Caco-2 (cell line): ENCODE results near the gene ZNF641. TPM values are rescaled to one million over a fixed set of nuclear protein-coding genes. Genes with fewer than 3 reads are reported as not detected.

Experiments used
- BruUV-seq: library from RNA; stranded (reverse); fragments of 400-500 nt; replicated peaks from 2 replicates; lab custom pipeline; 2021; lab: Mats Ljungman, UMichigan
- CTCF ChIA-PET: fragments of 300-600 bp; sonication (Branson Sonifier 250); formaldehyde crosslinking; loops from one replicate; lab custom pipeline; 2022; ENCODE audit warnings: antibody characterized with exemption; lab: Charles Lee
- POLR2A ChIA-PET: fragments of 300-600 bp; sonication (Branson Sonifier 250); formaldehyde crosslinking; loops from one replicate; lab custom pipeline; 2022; ENCODE audit warnings: antibody characterized with exemption; lab: Charles Lee
- DNase-seq, 2 experiments: peaks; one replicate each; pipeline versions ENCODE4 v3.0.0 to v3.0.0-alpha.2; 2020 to 2022
- H3K27me3 ChIP-seq: replicated peaks from 2 replicates; pipeline ENCODE4 v1.6.0; 2011; ENCODE audit warnings: low read length; ENCODE audit not compliant: control insufficient read depth, insufficient read depth
- H3K36me3 ChIP-seq: 2 replicates; pipeline ENCODE4 v1.5.1; 2011; ENCODE audit warnings: low read length; ENCODE audit not compliant: control insufficient read depth, insufficient read depth
- H3K4me1 ChIP-seq: fragments of 250-450 bp; sonication (Bioruptor Pico); 2 replicates; pipeline ENCODE4 v1.5.1; 2020; ENCODE audit warnings: mild to moderate bottlenecking
- H3K4me3 ChIP-seq: 2 replicates; pipeline ENCODE4 v1.5.1; 2011; ENCODE audit warnings: low read depth, mild to moderate bottlenecking, control low read depth, low read length
- H3K9me3 ChIP-seq: fragments of 250-450 bp; sonication (Bioruptor Pico); 2 replicates; pipeline ENCODE4 v1.5.1; 2020; ENCODE audit warnings: mild to moderate bottlenecking, moderate library complexity
- H3K27ac Mint-ChIP-seq: one replicate; pipeline ENCODE4 v1.8.0; 2022; ENCODE audit warnings: mixed read lengths; ENCODE audit not compliant: unreplicated experiment
- H3K27me3 Mint-ChIP-seq: one replicate; pipeline ENCODE4 v1.8.0; 2022; ENCODE audit warnings: mixed read lengths; ENCODE audit not compliant: insufficient read depth, unreplicated experiment
- H3K36me3 Mint-ChIP-seq: one replicate; pipeline ENCODE4 v1.8.0; 2022; ENCODE audit warnings: mild to moderate bottlenecking, mixed read lengths; ENCODE audit not compliant: insufficient read depth, unreplicated experiment
- H3K4me1 Mint-ChIP-seq: one replicate; pipeline ENCODE4 v1.8.0; 2022; ENCODE audit warnings: low read depth, mixed read lengths; ENCODE audit not compliant: unreplicated experiment
- H3K4me3 Mint-ChIP-seq: one replicate; pipeline ENCODE4 v1.8.0; 2022; ENCODE audit warnings: mild to moderate bottlenecking, moderate library complexity, mixed read lengths; ENCODE audit not compliant: unreplicated experiment
- H3K9me3 Mint-ChIP-seq: one replicate; pipeline ENCODE4 v1.8.0; 2022; ENCODE audit warnings: mixed read lengths; ENCODE audit not compliant: unreplicated experiment
- intact Hi-C: fragments of 100-400 bp; cut with micrococcal nuclease; formaldehyde crosslinking; loops from one replicate; pipeline ENCODE4 v1.10.0; 2022; ENCODE audit not compliant: unreplicated experiment
- total RNA-seq: library from RNA; stranded (reverse); gene quantifications from 2 replicates; pipeline ENCODE4 v1.2.3, GENCODE V29; 2022
- TF ChIP-seq, protein P1 (sequence below), 2 experiments: fragments of 200-600 bp in 1 of 2; IDR thresholded peaks; 1 replicate in 1 of 2; 2 replicates in 1 of 2; pipeline versions ENCODE4 v1.5.1 to v1.8.0; 2011 to 2022; ENCODE audit warnings: antibody characterized with exemption in 1 of 2, control low read depth in 1 of 2, inconsistent platforms in 1 of 2, low read depth in 1 of 2, low read length in 1 of 2, mild to moderate bottlenecking in 1 of 2, moderate library complexity in 1 of 2; ENCODE audit not compliant: insufficient read depth in 1 of 2, severe bottlenecking in 1 of 2, unreplicated experiment in 1 of 2

The ZNF641 gene
- total RNA-seq, 1 experiment from 2014 or later = 13.2 TPM

DNA sequence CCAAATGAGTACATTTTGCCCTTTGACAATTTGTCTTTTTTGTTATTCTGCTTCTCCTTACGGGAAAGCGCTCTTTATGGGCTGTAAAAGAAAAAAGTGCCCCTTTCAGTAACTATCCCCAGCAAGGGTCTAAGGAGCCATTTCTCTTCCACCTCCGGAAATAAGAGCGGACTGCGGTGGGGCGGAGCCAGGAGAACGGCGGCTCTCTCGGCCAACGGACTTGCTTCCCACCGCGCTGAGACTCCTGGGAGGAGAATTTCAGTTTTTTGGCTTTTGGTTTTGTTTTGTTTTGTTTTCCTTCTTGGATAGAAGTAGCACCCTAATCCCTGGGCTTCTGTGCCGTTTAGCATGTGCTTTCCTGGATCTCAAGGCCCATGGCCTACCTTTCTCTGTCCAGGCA is 43.5 kb downstream of the ZNF641 start:
- Histone ChIP-seq H3K27me3 (no peaks in the 10 kb centered on the region), H3K36me3 (no peaks in the 10 kb centered on the region), H3K9me3 (peaks cover 2% of the 10 kb centered on the region; the same call in 1 of the 2 replicates), H3K4me1 (no peaks in the 10 kb centered on the region), H3K4me3 (no peak overlapping the region)
- TF ChIP-seq, protein P1, sequence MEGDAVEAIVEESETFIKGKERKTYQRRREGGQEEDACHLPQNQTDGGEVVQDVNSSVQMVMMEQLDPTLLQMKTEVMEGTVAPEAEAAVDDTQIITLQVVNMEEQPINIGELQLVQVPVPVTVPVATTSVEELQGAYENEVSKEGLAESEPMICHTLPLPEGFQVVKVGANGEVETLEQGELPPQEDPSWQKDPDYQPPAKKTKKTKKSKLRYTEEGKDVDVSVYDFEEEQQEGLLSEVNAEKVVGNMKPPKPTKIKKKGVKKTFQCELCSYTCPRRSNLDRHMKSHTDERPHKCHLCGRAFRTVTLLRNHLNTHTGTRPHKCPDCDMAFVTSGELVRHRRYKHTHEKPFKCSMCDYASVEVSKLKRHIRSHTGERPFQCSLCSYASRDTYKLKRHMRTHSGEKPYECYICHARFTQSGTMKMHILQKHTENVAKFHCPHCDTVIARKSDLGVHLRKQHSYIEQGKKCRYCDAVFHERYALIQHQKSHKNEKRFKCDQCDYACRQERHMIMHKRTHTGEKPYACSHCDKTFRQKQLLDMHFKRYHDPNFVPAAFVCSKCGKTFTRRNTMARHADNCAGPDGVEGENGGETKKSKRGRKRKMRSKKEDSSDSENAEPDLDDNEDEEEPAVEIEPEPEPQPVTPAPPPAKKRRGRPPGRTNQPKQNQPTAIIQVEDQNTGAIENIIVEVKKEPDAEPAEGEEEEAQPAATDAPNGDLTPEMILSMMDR (IDR thresholded peaks at IDR 0.05; ENCODE audit: insufficient read depth in 1 of 2, low read depth in 1 of 2, low read length in 1 of 2, severe bottlenecking in 1 of 2, unreplicated experiment in 1 of 2) = no peak
- BruUV-seq = no TSS peak
- no peak overlapping the region for H3K27ac Mint-ChIP-seq
- CTCF ChIA-PET = no interaction called here
- H3K9me3 Mint-ChIP-seq = no peaks in the 10 kb centered on the region
- H3K4me1 Mint-ChIP-seq = no peaks in the 10 kb centered on the region
- intact Hi-C loops = no loop called here
- POLR2A ChIA-PET = no interaction called here
- H3K36me3 Mint-ChIP-seq = no peaks in the 10 kb centered on the region
- H3K4me3 Mint-ChIP-seq = no peak overlapping the region
- no peak for DNase-seq
- H3K27me3 Mint-ChIP-seq = no peaks in the 10 kb centered on the region

DNA sequence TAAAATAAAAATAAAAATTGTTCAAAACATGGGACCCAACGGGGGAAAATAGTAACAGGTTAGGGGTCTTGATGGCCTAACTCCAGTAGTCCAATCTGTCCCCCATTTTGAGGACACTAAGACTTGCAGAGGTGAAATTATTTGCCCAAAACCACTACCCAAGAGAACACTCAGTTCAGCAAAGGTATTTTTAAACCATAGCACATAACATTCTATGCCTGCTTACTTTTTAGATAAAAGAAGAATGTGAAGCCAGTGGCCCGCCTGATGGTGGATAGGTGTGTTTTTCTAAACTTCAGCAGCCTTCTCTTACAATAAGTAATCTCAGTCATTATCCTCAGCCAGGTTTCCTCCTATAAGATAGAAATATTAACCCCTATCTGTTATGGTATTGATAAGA is 45.5 kb downstream of the ZNF641 start:
- H3K27ac Mint-ChIP-seq = no peak overlapping the region
- Histone ChIP-seq H3K27me3 (no peaks in the 10 kb centered on the region), H3K36me3 (no peaks in the 10 kb centered on the region), H3K4me3 (no peak overlapping the region), H3K9me3 (peaks cover 2% of the 10 kb centered on the region; the same call in 1 of the 2 replicates), H3K4me1 (no peaks in the 10 kb centered on the region)
- TF ChIP-seq, protein P1 (IDR thresholded peaks at IDR 0.05; ENCODE audit: insufficient read depth in 1 of 2, low read depth in 1 of 2, low read length in 1 of 2, severe bottlenecking in 1 of 2, unreplicated experiment in 1 of 2) = no peak
- intact Hi-C loops = no loop called here
- H3K27me3 Mint-ChIP-seq = no peaks in the 10 kb centered on the region
- BruUV-seq = no TSS peak
- H3K4me1 Mint-ChIP-seq = no peaks in the 10 kb centered on the region
- H3K36me3 Mint-ChIP-seq = no peaks in the 10 kb centered on the region
- DNase-seq = no peak
- CTCF ChIA-PET = no interaction called here
- H3K9me3 Mint-ChIP-seq = no peaks in the 10 kb centered on the region
- POLR2A ChIA-PET = no interaction called here
- H3K4me3 Mint-ChIP-seq = no peak overlapping the region

DNA sequence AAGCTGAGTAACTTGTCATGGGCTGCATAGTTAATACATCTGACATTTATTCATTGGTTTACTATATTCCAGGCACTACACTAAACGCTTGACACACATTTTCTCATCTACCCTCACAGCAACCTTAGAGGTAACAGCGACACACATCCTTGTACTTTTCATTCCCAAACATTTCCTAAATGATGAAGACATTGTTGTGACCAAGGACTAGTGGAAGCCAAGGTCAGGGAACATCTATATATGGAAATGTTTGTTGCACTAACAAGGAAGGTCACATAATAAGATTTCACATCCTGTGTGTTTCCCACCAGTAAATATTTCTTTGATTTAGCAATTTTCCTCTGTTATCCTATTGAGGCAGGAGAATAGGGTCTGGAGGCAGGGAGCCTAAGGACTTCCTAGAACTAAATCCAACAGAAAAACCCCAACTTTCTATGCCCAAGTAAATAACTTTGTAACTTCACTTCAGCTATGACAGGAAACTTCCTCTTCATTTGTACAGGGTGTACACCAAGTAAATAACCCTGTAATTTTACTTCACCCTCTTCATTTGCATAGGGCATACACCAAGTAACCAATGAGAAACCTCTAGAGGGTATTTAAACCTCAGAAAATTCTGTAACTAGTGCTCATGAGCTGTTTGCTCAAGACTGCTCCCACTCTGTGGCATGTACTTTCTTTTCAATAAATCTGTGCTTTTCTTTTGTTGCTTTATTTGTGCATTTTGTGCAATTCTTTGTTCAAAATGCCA is 48.4 kb downstream of the ZNF641 start:
- Mint-ChIP-seq H3K27ac (no peak overlapping the region), H3K27me3 (no peaks in the 10 kb centered on the region), H3K4me3 (no peak overlapping the region), H3K4me1 (no peaks in the 10 kb centered on the region), H3K9me3 (no peaks in the 10 kb centered on the region), H3K36me3 (no peaks in the 10 kb centered on the region)
- H3K9me3 ChIP-seq = no peaks in the 10 kb centered on the region
- intact Hi-C loops = no loop called here
- DNase-seq = no peak
- no peaks in the 10 kb centered on the region for H3K27me3 ChIP-seq
- H3K4me1 ChIP-seq = no peaks in the 10 kb centered on the region
- TF ChIP-seq, protein P1 (IDR thresholded peaks at IDR 0.05; ENCODE audit: insufficient read depth in 1 of 2, low read depth in 1 of 2, low read length in 1 of 2, severe bottlenecking in 1 of 2, unreplicated experiment in 1 of 2) = no peak
- CTCF ChIA-PET = no interaction called here
- POLR2A ChIA-PET = no interaction called here
- no peak overlapping the region for H3K4me3 ChIP-seq
- no peaks in the 10 kb centered on the region for H3K36me3 ChIP-seq
- BruUV-seq = no TSS peak
